ENCODE results near the gene DGKZ.
A peak's percentile ranks its signal among the peaks of the same experiment; 100 is the strongest.

The DGKZ gene

GRCh38 chr11:46326813-46327416 is 20.3 kb upstream of the DGKZ start:
- no peak for TF ChIP-seq CTCF (conservative IDR thresholded peaks at IDR 0.05; ENCODE audit: low read depth, low read length)
- no peak overlapping the region for H3K4me3 ChIP-seq (ENCODE audit: low read length)
- DNase-seq (ENCODE audit: low read depth): no peak

DNA sequence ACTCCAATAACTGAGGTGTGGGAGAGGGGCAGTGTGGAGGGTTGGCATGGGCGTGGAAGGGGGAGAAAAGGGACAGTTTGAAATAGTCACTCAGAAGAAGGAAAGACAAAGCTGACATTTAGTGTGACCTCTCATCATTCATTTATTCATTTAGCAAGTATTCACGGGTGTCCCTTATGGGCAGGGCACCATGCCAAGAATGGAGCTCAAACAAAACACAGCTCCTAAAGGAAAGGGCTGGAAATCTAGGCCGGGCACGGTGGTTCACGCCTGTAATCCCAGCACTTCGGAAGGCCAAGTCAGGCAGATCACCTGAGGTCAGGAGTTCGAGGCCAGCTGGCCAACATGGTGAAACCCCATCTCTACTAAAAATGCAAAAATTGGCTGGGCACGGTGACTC is 19.4 kb upstream of the DGKZ start:
- no peak for DNase-seq (ENCODE audit: low read depth)
- no peak overlapping the region for H3K4me3 ChIP-seq (ENCODE audit: low read length)
- no peak for TF ChIP-seq CTCF (conservative IDR thresholded peaks at IDR 0.05; ENCODE audit: low read depth, low read length)

DNA sequence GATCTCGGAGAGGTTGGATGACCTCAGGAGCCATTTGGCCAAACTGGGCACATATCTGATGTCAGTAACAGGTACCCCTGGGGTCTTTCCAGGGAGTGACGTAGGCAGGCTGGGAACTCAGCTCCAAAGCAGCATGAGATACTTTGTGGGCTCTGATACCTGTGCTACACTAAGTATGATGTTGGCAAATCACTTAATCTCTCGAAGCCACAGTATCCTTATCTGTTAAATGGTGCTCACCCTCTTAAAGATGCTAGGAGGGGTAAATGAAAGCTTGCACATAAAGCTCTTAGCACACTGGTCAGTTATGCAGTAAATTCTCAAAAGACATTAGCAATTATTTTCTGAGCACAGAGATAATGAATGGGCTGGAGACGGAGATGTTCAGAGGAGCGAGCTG is 17.1 kb upstream of the DGKZ start:
- no peak for DNase-seq (ENCODE audit: low read depth)
- H3K4me3 ChIP-seq (ENCODE audit: low read length): no peak overlapping the region
- TF ChIP-seq CTCF (conservative IDR thresholded peaks at IDR 0.05; ENCODE audit: low read depth, low read length): no peak

GRCh38 chr11:46330563-46331281 is 16.5 kb upstream of the DGKZ start:
- TF ChIP-seq CTCF (conservative IDR thresholded peaks at IDR 0.05; ENCODE audit: low read depth, low read length): no peak
- H3K4me3 ChIP-seq (ENCODE audit: low read length): no peak overlapping the region
- DNase-seq (ENCODE audit: low read depth): no peak

- TF ChIP-seq CTCF (conservative IDR thresholded peaks at IDR 0.05; ENCODE audit: low read depth, low read length): no peak
- no peak for DNase-seq (ENCODE audit: low read depth)
- no peak overlapping the region for H3K4me3 ChIP-seq (ENCODE audit: low read length)
Observed at GRCh38 chr11:46331282-46331984, 15.8 kb upstream of the DGKZ start.

DNA sequence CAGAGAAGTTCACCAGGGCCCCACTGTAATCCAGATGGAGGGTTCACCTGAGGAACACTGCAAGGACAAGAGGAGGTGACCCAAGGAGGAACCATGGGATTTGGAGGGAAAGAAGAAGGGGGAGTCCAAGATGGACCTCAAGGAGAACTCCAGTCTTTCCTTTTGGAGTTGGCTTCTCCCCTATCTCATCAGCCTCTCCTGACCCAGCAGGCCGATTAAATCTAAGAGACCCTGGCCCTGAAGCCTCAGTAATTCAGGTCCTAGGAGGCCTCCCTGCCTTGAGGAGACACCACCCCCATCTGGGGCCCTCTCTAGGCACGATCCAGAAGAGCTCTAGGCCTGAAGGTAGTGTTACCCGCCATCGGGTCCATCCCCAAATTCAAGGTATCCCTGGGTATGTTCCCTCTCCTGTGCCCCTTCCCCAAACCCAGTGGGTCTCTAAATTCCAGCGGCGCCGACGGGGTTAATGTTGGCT is 15.1 kb upstream of the DGKZ start:
- no peak for TF ChIP-seq CTCF (conservative IDR thresholded peaks at IDR 0.05; ENCODE audit: low read depth, low read length)
- peak overlapping the region; percentile 21 for H3K4me3 ChIP-seq (ENCODE audit: low read length)
- DNase-seq (ENCODE audit: low read depth): no peak
